ENCODE data around the gene RIC8A. TPM values are rescaled to one million over a fixed set of nuclear protein-coding genes. Genes with fewer than 3 reads are reported as not detected.
A peak's percentile ranks its signal among the peaks of the same experiment; 100 is the strongest.

RIC8A gene
- total and polyA plus RNA-seq, 2 of the 13 experiments (the other 11 are each of a cell fraction or from before 2014, with no cell fraction given): 62.1 to 63.8 TPM

GRCh38 chr11:210122-210802, 2.8 kb downstream of the RIC8A start:
- no peak for ATAC-seq
- TF ChIP-seq HIVEP1 (CRISPR knock-in tag; IDR thresholded peaks at IDR 0.05): no peak
- no peak for TF ChIP-seq ETV6 (CRISPR knock-in tag; conservative IDR thresholded peaks at IDR 0.05)
- no peak for TF ChIP-seq BRD4 (CRISPR knock-in tag; IDR thresholded peaks at IDR 0.05)
- TF ChIP-seq ZBTB39 (CRISPR knock-in tag; IDR thresholded peaks at IDR 0.05): no peak
- TF ChIP-seq RFXAP (CRISPR knock-in tag; IDR thresholded peaks at IDR 0.05; ENCODE audit: borderline replicate concordance): no peak
- TF ChIP-seq KDM3A (CRISPR knock-in tag; IDR thresholded peaks at IDR 0.05; ENCODE audit: low read depth): no peak
- no peak for TF ChIP-seq NFAT5 (CRISPR knock-in tag; IDR thresholded peaks at IDR 0.05)
- no peak for TF ChIP-seq ELK4 (CRISPR knock-in tag; IDR thresholded peaks at IDR 0.05; ENCODE audit: borderline replicate concordance)
- no peak for TF ChIP-seq ZNF414 (CRISPR knock-in tag; IDR thresholded peaks at IDR 0.05)
- TF ChIP-seq ZNF264 (CRISPR knock-in tag; IDR thresholded peaks at IDR 0.05): no peak
- TF ChIP-seq CREB1 (IDR thresholded peaks at IDR 0.05): no peak
- TF ChIP-seq CREB1 (CRISPR knock-in tag; IDR thresholded peaks at IDR 0.05): no peak
- WGBS (ENCODE audit: low lambda C conversion rate): 100% methylated on average over 4 of the region's 9 CpGs

More at GRCh38 chr11:210122-210802, 2.8 kb downstream of the RIC8A start:
- no peak for DNase-seq (ENCODE audit: low spot score)
- Histone ChIP-seq H3K9me3 (ENCODE audit: low read length) (no peaks in the 10 kb centered on the region), H3K27me3 (ENCODE audit: control insufficient read depth in 1 of 2, insufficient read depth in 2 of 2, low read length in 2 of 2) (no peaks in the 10 kb centered on the region; a peak in 1 of 5 replicates), H3K4me1 (ENCODE audit: insufficient read depth, low read length) (peaks cover 30% of the 10 kb centered on the region), H4K20me1 (ENCODE audit: insufficient read depth, low read length) (peaks cover 7% of the 10 kb centered on the region; the same call in 1 of the 2 replicates), H3K27ac (ENCODE audit: extremely low read length, insufficient read depth, low read length) (peak overlapping the region; percentile 18), H3K4me3 (replicated peaks in 1 of 3; ENCODE audit: insufficient read depth in 1 of 3, low read depth in 2 of 3, low read length in 3 of 3) (peak overlapping the region in 2 of 3 experiments; percentile 5 to 90; a peak in 2 of 6 replicates), H2AFZ (ENCODE audit: low read length) (no peak overlapping the region), H3K9ac (ENCODE audit: insufficient read depth, low read depth, low read length) (peak overlapping the region; percentile 100; the same call in 1 of the 2 replicates), H3K79me2 (ENCODE audit: insufficient read depth, low read length) (peaks cover 45% of the 10 kb centered on the region), H3K36me3 (replicated peaks in 1 of 2; ENCODE audit: control insufficient read depth in 1 of 2, insufficient read depth in 2 of 2, low read length in 2 of 2) (peaks cover 35 to 58% of the 10 kb centered on the region in 2 experiments), H3K4me2 (ENCODE audit: low read depth, low read length) (peak overlapping the region; percentile 85)
- in situ Hi-C loops (cut with HindIII; ENCODE audit: extremely low pct_ligation_motif_present, low pct_unique_long_range_greater_than_20kb): no loop called here
- ChIA-PET POLR2A (interaction anchor here (1.1 kb wide), 1 partner anchor 146 kb away, joined by 4 read pairs; no protein-coding TSS in a partner anchor), CTCF (ENCODE audit: low intra/inter-chr PET ratio, low total read pairs) (no interaction called here)
- intact Hi-C loops (cut with micrococcal nuclease; ENCODE audit: unreplicated experiment): no loop called here
- no TSS peak for BruUV-seq (replicated peaks)
- FAIRE-seq: no peak
